ENCODE measurements around the gene PDE1A.

The PDE1A gene

GRCh38 chr2:182128821-182129707 is 297.8 kb downstream of the PDE1A start:
- DNase-seq (ENCODE audit: low read depth), result no peak

GRCh38 chr2:182117196-182117595 is 309.6 kb downstream of the PDE1A start:
- no peak for DNase-seq (ENCODE audit: low read depth)

- DNase-seq (ENCODE audit: low read depth), result no peak
Observed at GRCh38 chr2:182116774-182117173, 310.1 kb downstream of the PDE1A start.

- DNase-seq (ENCODE audit: low read depth), result no peak
Observed at GRCh38 chr2:182115258-182115657, 311.6 kb downstream of the PDE1A start.

- no peak for DNase-seq (ENCODE audit: low read depth)
Observed at GRCh38 chr2:182113334-182113733, 313.5 kb downstream of the PDE1A start.

GRCh38 chr2:182110347-182110746 is 316.5 kb downstream of the PDE1A start:
- DNase-seq (ENCODE audit: low read depth), result no peak

GRCh38 chr2:182103526-182103925 is 323.3 kb downstream of the PDE1A start:
- DNase-seq (ENCODE audit: low read depth), result no peak

GRCh38 chr2:182101263-182101662 is 325.6 kb downstream of the PDE1A start:
- no peak for DNase-seq (ENCODE audit: low read depth)

- DNase-seq (ENCODE audit: low read depth), result no peak
Observed at GRCh38 chr2:182098648-182099047, 328.2 kb downstream of the PDE1A start.

GRCh38 chr2:182097571-182098164 is 329.2 kb downstream of the PDE1A start:
- no peak for DNase-seq (ENCODE audit: low read depth)

GRCh38 chr2:182090486-182090885 is 336.4 kb downstream of the PDE1A start:
- no peak for DNase-seq (ENCODE audit: low read depth)

All from activated gamma-delta T cell treated with anti-CD3 and anti-CD28 coated beads, Interleukin-2, amount 50 U/mL, for 16 hours (primary cell).